ENCODE data around the gene LY86. TPM values are rescaled to one million over a fixed set of nuclear protein-coding genes. Genes with fewer than 3 reads are reported as not detected.

Gene LY86
- total RNA-seq, 2 experiments from 2014 or later = 1.2 to 1.7 TPM

DNA sequence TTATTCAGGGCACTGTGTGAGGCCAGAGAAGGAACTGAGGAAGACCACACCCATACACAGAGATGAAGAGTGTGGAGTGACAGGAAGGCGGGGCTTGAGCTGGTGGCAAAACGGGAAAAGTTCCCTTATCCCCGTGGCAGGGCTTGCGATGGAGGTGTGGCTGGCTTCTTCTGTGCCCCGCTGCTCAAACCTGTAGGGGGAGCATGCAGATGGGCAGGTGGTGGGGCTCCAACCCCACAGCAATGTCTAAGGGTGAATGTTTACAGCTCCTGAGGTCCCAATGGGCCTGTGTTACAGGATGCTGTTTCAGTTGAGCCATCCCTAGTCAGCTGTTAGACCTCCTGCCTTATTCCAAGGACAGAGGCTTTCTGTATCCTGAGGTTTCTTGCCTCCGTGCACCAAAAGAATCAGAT lies 105.9 kb downstream of the LY86 start:
- no peak overlapping the region for H3K4me3 Mint-ChIP-seq
- CTCF ChIA-PET = interaction anchor here (1.3 to 2.4 kb wide), 3 partner anchors 10 to 17 kb away, joined by 3 to 7 read pairs (median 7); no protein-coding TSS in a partner anchor
- H3K36me3 Mint-ChIP-seq = peaks cover 1% of the 10 kb centered on the region
- H3K27me3 Mint-ChIP-seq = peaks cover 4% of the 10 kb centered on the region
- no peak for ATAC-seq
- DNase-seq = no peak
- H3K9me3 Mint-ChIP-seq (ENCODE audit: low read depth) = no peaks in the 10 kb centered on the region
- H3K4me1 Mint-ChIP-seq = peaks cover 4% of the 10 kb centered on the region
- H3K27ac Mint-ChIP-seq = no peak overlapping the region

GRCh38 chr6:6694825-6695624 lies 106.5 kb downstream of the LY86 start:
- CTCF ChIA-PET = interaction anchor here (1.3 to 2.4 kb wide), 3 partner anchors 10 to 18 kb away, joined by 3 to 7 read pairs (median 7); no protein-coding TSS in a partner anchor
- ATAC-seq = no peak
- H3K27ac Mint-ChIP-seq = no peak overlapping the region
- peaks cover 1% of the 10 kb centered on the region for H3K36me3 Mint-ChIP-seq
- H3K9me3 Mint-ChIP-seq (ENCODE audit: low read depth) = no peaks in the 10 kb centered on the region
- no peak overlapping the region for H3K4me3 Mint-ChIP-seq
- no peak for DNase-seq
- H3K4me1 Mint-ChIP-seq = peaks cover 4% of the 10 kb centered on the region
- peaks cover 4% of the 10 kb centered on the region for H3K27me3 Mint-ChIP-seq

DNA sequence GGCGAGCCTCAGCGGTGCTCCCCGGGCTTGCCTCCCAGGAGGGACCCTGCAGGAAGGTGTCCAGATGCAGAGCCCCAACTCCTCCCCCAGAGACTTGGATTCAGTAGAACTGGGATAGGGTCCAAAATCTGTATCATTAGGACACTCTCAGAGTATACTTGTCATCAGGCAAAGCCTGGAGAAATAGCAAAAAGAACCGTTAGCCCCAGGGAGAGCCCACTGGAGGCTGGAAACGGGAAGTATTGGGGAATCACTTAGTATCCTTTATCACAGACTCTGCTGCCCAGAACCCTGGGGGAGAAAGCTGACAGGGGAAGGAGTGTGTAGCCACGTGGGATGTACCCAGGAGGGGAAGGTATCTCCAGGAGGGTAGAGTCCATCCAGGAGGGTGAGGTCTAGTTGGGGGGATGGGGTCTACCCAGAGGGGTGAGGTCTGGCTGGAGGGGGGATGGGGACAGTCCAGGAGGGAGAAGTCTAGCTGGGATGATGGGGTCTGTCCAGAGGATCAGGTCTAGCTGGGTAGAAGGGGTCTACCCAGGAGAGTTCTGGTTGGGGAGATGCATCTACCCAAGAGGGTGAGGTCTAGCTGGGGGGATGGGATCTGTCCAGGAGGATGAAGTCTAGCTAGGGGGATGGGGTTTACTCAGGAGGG lies 107.2 kb downstream of the LY86 start:
- peaks cover 4% of the 10 kb centered on the region for H3K4me1 Mint-ChIP-seq
- H3K27me3 Mint-ChIP-seq = peaks cover 4% of the 10 kb centered on the region
- CTCF ChIA-PET = interaction anchor here (1.0 to 1.8 kb wide), 5 partner anchors 9 to 185 kb away, joined by 3 to 9 read pairs (median 7); no protein-coding TSS in a partner anchor
- H3K27ac Mint-ChIP-seq = peak overlapping the region; percentile 2
- DNase-seq (no peak), ATAC-seq (no peak)
- no peaks in the 10 kb centered on the region for H3K9me3 Mint-ChIP-seq (ENCODE audit: low read depth)
- no peak overlapping the region for H3K4me3 Mint-ChIP-seq
- peaks cover 1% of the 10 kb centered on the region for H3K36me3 Mint-ChIP-seq

GRCh38 chr6:6696867-6697531 lies 108.5 kb downstream of the LY86 start:
- CTCF ChIA-PET = interaction anchor here (0.7 to 1.8 kb wide), 20 partner anchors 10 to 546 kb away, joined by 3 to 9 read pairs (median 4); no protein-coding TSS in a partner anchor
- no peak overlapping the region for H3K27ac Mint-ChIP-seq

GRCh38 chr6:6697620-6698019 lies 109.1 kb downstream of the LY86 start:
- DNase-seq = no peak
- ATAC-seq = no peak
- Mint-ChIP-seq H3K27ac (no peak overlapping the region), H3K36me3 (no peaks in the 10 kb centered on the region), H3K9me3 (ENCODE audit: low read depth) (no peaks in the 10 kb centered on the region), H3K4me1 (peaks cover 4% of the 10 kb centered on the region), H3K27me3 (peaks cover 14% of the 10 kb centered on the region), H3K4me3 (no peak overlapping the region)
- CTCF ChIA-PET = no interaction called here

More at GRCh38 chr6:6696867-6697531, 108.5 kb downstream of the LY86 start:
- Mint-ChIP-seq H3K27me3 (peaks cover 14% of the 10 kb centered on the region), H3K4me3 (no peak overlapping the region), H3K4me1 (peaks cover 4% of the 10 kb centered on the region), H3K9me3 (ENCODE audit: low read depth) (no peaks in the 10 kb centered on the region), H3K36me3 (no peaks in the 10 kb centered on the region)
- ATAC-seq = no peak
- DNase-seq = peak; percentile 58

- CTCF ChIA-PET = interaction anchor here (1.3 to 1.6 kb wide), 2 partner anchors 21 to 23 kb away, joined by 3 to 4 read pairs; no protein-coding TSS in a partner anchor
- no peaks in the 10 kb centered on the region for H3K36me3 Mint-ChIP-seq
- no peaks in the 10 kb centered on the region for H3K9me3 Mint-ChIP-seq (ENCODE audit: low read depth)
- H3K4me3 Mint-ChIP-seq = no peak overlapping the region
- ATAC-seq = no peak
- H3K4me1 Mint-ChIP-seq = peaks cover 4% of the 10 kb centered on the region
- no peak for DNase-seq
- no peak overlapping the region for H3K27ac Mint-ChIP-seq
- H3K27me3 Mint-ChIP-seq = peaks cover 14% of the 10 kb centered on the region
Observed at GRCh38 chr6:6699741-6700367, 111.3 kb downstream of the LY86 start.

GRCh38 chr6:6700407-6701270 lies 112.1 kb downstream of the LY86 start:
- Mint-ChIP-seq H3K4me1 (peaks cover 4% of the 10 kb centered on the region), H3K9me3 (ENCODE audit: low read depth) (no peaks in the 10 kb centered on the region), H3K27me3 (peaks cover 13% of the 10 kb centered on the region), H3K4me3 (no peak overlapping the region), H3K27ac (no peak overlapping the region), H3K36me3 (no peaks in the 10 kb centered on the region)
- CTCF ChIA-PET = interaction anchor here (1.3 to 1.8 kb wide), 3 partner anchors 20 to 24 kb away, joined by 3 to 5 read pairs (median 4); no protein-coding TSS in a partner anchor
- ATAC-seq = no peak
- DNase-seq = no peak

DNA sequence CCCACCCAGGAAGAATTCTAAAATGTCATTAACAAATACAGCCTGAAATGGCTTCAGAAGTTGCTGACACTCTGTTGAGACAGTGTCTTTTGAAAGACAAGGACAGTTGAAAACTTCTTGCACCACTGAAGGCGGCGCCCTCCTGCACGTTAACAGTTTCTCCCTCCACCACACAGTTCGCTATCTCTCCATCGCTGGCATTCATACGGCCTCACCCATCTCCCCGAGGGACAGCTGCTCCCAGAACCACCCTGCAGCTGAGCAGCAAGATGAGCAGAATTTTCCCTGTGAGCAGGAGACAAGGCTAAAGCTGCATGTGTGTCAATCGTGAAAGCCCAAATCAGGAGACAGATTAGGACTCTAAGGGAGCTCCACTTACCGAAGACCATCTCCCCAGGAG lies 113.3 kb downstream of the LY86 start:
- no peak overlapping the region for H3K27ac Mint-ChIP-seq

GRCh38 chr6:6703699-6704098 lies 115.2 kb downstream of the LY86 start:
- H3K36me3 Mint-ChIP-seq = no peaks in the 10 kb centered on the region
- DNase-seq = no peak
- H3K4me3 Mint-ChIP-seq = no peak overlapping the region
- no peak overlapping the region for H3K27ac Mint-ChIP-seq
- H3K4me1 Mint-ChIP-seq = no peaks in the 10 kb centered on the region
- no peaks in the 10 kb centered on the region for H3K9me3 Mint-ChIP-seq (ENCODE audit: low read depth)
- peaks cover 29% of the 10 kb centered on the region for H3K27me3 Mint-ChIP-seq
- ATAC-seq = no peak
- CTCF ChIA-PET = interaction anchor here (1.7 to 2.2 kb wide), 2 partner anchors 10 to 26 kb away, joined by 6 to 7 read pairs; no protein-coding TSS in a partner anchor

More for the DNA sequence above, 113.3 kb downstream of the LY86 start:
- Mint-ChIP-seq H3K36me3 (no peaks in the 10 kb centered on the region), H3K27me3 (peaks cover 16% of the 10 kb centered on the region), H3K4me1 (peaks cover 4% of the 10 kb centered on the region), H3K9me3 (ENCODE audit: low read depth) (no peaks in the 10 kb centered on the region), H3K4me3 (no peak overlapping the region)
- ATAC-seq = no peak
- CTCF ChIA-PET = interaction anchor here (1.1 to 1.8 kb wide), 2 partner anchors 17 to 25 kb away, joined by 3 to 5 read pairs; no protein-coding TSS in a partner anchor
- no peak for DNase-seq
